HG03469 (cell line): Measurements from ENCODE around the gene PRKN.

ENCODE experiments used
- ATAC-seq: cut with Tn5 transposase; IDR thresholded peaks from one replicate; pipeline ENCODE4 v1.9.1; 2021; ENCODE audit warnings: mild to moderate bottlenecking, moderate library complexity, moderate number of reproducible peaks; ENCODE audit not compliant: unreplicated experiment

The PRKN gene

DNA sequence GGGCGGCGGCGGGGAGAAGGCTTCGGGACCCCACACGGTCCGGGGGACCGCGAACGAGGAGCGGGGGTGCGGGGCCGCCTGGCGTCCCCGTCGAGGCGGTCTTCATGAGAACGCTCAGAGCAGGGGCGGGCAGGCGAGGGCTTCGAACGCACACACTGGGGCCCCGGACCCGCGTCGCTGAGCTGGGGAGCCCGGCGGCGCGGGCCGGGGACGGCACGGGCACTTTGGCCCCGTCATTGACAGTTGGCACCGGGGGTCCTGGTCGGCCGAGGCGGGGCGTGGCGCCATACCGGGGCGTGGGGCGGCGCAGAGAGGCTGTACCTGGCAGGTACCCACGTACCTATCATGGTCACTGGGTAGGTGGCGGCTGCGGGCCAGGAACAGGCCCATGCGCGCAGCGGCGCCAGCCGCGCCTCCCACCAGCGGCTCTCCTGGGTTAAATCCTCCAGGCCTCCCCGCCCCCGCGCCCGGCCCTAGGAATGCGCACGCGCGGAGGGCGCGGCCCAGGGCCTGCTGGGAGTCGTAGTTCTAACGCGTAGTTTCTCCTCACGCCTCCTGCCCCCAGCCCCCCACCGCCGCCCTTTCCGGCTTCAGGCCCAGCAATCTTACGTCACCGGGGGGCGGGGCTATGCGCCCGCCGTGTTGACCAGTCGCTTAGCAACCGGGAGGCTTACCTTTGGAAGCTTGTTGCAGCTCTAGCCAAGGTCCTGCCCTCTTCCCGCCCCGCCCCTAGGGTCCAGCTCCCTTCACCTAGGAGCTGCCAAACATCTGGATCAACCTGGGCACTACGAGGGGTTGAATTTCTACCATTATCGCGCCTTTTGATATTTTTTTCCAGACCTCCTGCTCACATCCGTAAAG, at the start of gene PRKN, which contains the start of gene PACRG:
Gene PRKN, minus strand, starts transcription at position 445 of the 861 bp plus-strand sequence.
Gene PACRG, plus strand, starts transcription at position 653 of the 861 bp plus-strand sequence.
- ATAC-seq = peak; percentile 94

DNA sequence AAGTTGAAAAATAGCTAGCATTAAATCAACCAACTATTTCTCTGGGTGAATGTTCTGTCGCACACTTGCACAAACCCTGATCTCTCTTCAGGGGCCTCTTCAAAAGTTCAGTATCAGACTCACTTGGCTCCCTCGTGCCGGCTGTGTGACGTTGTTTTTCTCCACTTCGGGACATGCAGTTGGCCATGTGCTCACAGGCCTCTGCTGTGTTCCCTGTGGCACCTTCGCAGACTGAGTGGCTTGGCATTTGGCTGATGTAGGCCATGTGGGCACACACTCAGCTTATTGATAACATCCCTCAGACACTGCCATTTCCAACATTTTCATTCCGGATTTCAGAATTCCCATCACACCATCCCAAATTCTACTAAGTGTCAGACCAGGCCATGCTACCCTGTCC, 49.5 kb upstream of the PRKN start:
- ATAC-seq = no peak

DNA sequence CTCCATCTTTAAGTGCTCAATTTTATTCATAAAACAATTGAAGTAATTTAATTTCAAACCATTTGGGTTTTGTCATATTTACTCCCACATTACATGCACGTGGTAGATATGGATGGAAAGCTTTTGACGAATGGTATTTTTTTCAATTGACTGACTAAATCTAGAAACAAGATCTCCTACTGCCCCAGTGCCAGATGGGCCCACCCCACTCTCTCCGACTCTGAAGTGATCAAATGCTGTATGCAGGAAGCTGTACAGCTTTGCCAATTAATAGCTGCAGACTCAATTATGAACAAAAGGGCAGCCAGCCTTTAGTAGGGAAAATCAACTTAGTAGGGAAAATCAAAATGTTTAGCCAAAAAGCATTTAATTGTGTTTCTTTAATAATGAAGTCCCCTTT, 46.4 kb upstream of the PRKN start:
- ATAC-seq = no peak

DNA sequence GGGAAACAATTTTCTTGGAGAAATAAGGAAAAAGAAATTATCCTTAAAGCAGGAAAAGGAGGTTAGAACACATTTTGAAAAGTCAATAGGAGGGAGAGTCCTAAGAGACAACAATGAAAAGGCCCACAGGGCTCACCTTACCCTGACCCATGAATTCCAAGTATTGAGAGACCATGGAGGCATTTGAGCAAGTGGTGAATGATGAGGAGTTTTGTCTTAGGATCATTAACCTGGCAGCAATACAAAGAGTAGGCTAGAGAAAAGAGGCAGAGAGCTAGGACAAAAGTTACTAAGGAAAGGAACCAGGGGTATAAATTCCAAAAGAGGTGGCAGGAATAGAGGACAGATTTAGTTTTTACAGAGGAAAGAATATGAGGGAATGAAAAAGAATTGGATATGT, 44.9 kb upstream of the PRKN start:
- ATAC-seq = no peak

DNA sequence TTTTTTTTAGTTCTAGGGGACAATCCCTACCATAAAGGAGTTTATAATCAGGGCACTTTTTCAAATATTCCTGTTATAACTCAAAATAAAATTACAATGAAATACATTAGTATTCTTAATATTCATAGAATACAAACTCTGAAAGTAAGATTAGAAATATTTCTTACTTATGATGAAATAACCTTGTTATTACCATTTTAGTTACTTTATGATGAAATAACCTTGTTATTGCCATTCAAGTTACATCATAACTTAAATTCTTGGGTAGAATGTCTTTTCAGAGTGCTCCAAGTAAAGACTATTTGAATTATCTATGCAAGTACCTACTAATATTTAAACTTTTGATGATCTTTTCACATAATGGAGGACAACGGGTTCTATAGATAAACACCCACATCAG, 43.4 kb upstream of the PRKN start:
- no peak for ATAC-seq

- no peak for ATAC-seq
Measured at GRCh38 chr6:162770136-162770535, 42.6 kb upstream of the PRKN start.

GRCh38 chr6:162753775-162754174, 26.2 kb upstream of the PRKN start:
- ATAC-seq = no peak

DNA sequence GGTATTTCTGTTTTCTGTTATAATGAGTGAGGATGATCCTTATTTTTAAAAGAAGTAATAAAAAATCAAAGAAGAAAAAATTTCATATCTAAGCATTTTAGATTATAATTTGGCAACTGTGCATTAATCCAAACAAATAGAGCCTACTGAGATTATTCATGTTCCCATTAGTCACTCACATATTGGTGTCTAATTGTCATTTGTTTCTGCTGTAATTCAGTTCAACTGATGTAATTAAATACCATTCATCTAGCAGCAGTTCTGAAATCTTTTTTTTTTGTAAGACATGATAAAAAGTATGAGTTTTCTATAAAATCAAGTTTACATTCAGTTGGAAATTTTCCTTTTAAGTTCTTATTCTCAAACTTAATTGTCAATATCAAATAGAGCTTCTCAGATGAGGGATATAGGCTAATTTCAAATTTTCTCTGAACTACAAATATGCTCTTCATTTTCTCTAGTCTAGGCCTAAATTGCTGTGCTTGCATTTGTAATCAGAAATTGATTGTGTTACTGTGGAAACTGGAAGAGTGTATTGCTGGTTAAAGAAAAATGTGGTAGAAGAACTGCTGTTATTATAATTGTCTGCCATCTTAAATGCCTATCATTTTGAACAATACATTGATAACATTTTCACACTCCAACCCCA, 23.8 kb upstream of the PRKN start:
- ATAC-seq = no peak

DNA sequence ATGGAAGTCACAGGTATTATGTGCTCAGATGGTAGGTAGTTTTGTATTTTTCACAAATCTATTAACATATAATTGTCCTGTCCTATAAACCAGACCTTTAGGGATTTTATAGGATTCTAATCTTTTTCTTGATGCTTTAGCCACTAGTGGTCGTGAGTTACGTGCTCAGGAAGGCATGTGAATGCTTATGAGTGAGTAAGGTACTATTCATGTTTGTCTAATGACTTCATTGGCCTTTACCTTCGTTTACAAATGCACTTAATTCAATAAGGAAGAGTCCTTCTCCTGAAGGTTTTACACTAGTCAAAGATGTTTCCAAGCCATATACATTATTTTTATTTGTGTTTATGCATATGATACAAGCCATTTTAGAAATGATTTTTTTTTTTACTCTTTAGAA, 23.2 kb upstream of the PRKN start:
- ATAC-seq = no peak

- ATAC-seq = no peak
Measured at GRCh38 chr6:162736961-162737360, 9.4 kb upstream of the PRKN start.

- no peak for ATAC-seq
Measured at GRCh38 chr6:162733489-162733888, 5.9 kb upstream of the PRKN start.

DNA sequence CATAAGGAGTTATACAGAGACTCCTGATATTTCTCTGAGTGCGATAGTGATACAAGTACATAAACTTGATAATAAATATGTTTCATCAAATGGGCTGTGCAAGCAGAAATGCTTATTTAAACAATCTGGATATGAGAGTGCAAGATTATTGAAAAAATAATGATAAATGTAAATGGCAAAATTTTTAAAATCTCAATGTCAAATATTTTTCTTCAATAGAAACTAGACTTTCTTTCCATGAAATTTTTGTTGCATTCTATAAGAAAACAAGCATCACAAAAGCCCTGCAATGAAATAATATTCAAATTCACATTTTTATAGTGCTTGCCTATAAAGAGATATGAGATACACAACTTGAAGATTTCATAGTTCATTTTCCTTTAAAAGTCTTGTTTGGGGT, 2.9 kb upstream of the PRKN start:
- ATAC-seq = no peak

- ATAC-seq = no peak
Measured at GRCh38 chr6:162728706-162729105, 1.1 kb upstream of the PRKN start.

GRCh38 chr6:162728197-162728596, 631 bp upstream of the PRKN start:
- no peak for ATAC-seq

DNA sequence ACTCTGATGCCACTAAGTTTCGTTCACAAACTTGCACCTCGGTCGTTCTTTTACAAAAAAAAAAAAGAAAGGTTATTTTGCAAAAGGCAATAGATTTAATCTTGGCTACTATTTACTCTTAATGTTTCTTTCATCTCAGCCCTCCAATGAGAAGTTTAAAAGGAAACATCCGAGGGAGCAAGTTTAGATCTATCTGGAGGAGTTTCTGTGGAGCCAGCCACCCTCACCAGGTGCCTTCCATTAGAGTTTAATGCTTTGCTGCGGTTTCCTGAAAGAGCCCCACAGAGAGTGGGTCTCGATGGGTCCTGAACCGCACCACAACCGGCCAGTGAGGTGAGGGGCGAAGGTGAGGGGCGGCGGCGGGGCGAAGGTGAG, 632 bp downstream of the PRKN start:
- no peak for ATAC-seq

DNA sequence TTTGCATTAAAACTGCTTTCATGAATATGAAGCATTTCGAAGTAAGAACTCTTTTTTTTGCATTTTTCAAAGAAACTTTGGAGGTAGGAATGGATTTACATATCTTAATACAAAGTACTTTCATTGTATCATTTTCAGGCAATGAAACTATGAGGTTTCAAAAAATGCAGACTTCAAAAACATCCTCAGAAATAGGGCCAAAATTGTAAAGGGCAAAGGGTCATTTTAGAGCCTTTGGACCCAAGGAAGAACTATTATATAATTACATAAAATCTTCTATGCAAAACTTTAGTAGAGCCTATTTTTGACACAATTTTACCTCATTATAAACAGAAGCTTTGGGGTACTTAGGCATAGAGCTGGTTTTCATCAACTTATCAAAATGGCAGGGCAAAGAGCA, 4.9 kb downstream of the PRKN start:
- no peak for ATAC-seq

- no peak for ATAC-seq
Measured at GRCh38 chr6:162722226-162722625, 5.3 kb downstream of the PRKN start.

DNA sequence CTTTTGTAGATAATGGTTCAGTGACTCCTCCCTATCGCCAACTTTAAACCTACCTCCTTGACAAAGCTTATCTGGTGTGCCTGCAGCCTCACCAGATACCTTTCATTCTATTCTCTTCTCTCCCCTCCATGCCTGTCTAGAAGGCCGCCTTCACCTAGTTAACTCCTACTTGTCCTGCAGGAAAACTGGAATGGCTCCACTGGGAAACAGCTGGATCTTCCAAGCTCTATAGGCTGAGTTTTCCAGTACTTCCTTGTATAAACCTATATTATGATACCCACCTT, 6.2 kb downstream of the PRKN start:
- ATAC-seq = no peak

- ATAC-seq = no peak
Measured at GRCh38 chr6:162719528-162719927, 8.0 kb downstream of the PRKN start.

- ATAC-seq = no peak
Measured at GRCh38 chr6:162715601-162716000, 12.0 kb downstream of the PRKN start.

GRCh38 chr6:162713974-162714780, 13.4 kb downstream of the PRKN start:
- no peak for ATAC-seq

DNA sequence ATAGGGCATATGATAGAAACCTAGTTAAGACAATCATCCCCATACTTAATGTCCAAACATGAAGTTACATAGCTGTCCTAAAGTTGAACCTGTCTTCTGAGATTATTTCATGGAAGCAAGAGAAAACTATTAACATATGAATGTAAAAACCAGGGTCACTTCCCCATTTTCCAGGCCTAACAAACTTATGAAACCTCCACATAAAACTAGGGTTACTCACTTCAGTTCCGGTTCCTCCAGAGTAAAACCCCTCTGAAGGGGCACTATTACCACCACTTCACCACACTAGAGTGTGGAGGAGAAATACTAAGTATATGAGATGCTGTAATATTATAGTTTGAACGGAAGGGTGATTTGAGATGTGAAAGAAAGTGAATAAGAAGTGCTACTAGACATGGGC, 14.9 kb downstream of the PRKN start:
- ATAC-seq = no peak
